HG02798 (cell line): ENCODE data around the gene FNDC3B.

Experiments used
- ATAC-seq: cut with Tn5 transposase; IDR thresholded peaks from one replicate; pipeline ENCODE4 v1.9.1; 2021; ENCODE audit warnings: mild to moderate bottlenecking; ENCODE audit not compliant: unreplicated experiment, poor library complexity

Gene FNDC3B

GRCh38 chr3:172161133-172161789 lies 121.9 kb downstream of the FNDC3B start:
- ATAC-seq, result no peak

- ATAC-seq, result no peak
These were observed 122.6 kb downstream of the FNDC3B start for GRCh38 chr3:172161959-172162358.

GRCh38 chr3:172163320-172163719 lies 123.9 kb downstream of the FNDC3B start:
- ATAC-seq, result no peak

- ATAC-seq, result no peak
These were observed 125.4 kb downstream of the FNDC3B start for GRCh38 chr3:172164620-172165362.

GRCh38 chr3:172166261-172166660 lies 126.9 kb downstream of the FNDC3B start:
- no peak for ATAC-seq

- no peak for ATAC-seq
These were observed 127.5 kb downstream of the FNDC3B start for GRCh38 chr3:172166890-172167289.

GRCh38 chr3:172167892-172168648 lies 128.7 kb downstream of the FNDC3B start:
- no peak for ATAC-seq

- no peak for ATAC-seq
These were observed 130.8 kb downstream of the FNDC3B start for GRCh38 chr3:172170073-172170709.

- no peak for ATAC-seq
These were observed 131.5 kb downstream of the FNDC3B start for GRCh38 chr3:172170841-172171240.

GRCh38 chr3:172171396-172172075 lies 132.2 kb downstream of the FNDC3B start:
- no peak for ATAC-seq

- ATAC-seq, result no peak
These were observed 134.2 kb downstream of the FNDC3B start for GRCh38 chr3:172173316-172174254.

GRCh38 chr3:172174513-172175253 lies 135.3 kb downstream of the FNDC3B start:
- ATAC-seq, result no peak

GRCh38 chr3:172175254-172175599 lies 135.8 kb downstream of the FNDC3B start:
- no peak for ATAC-seq

- no peak for ATAC-seq
These were observed 136.8 kb downstream of the FNDC3B start for GRCh38 chr3:172176061-172176770.

- no peak for ATAC-seq
These were observed 137.7 kb downstream of the FNDC3B start for GRCh38 chr3:172177046-172177445.

- no peak for ATAC-seq
These were observed 138.5 kb downstream of the FNDC3B start for GRCh38 chr3:172177803-172178316.

GRCh38 chr3:172179680-172180399 lies 140.5 kb downstream of the FNDC3B start:
- no peak for ATAC-seq
